GM19240 (cell line): ENCODE measurements around the gene MAN2B2.

Experiments used
- DNase-seq: peaks from one replicate; pipeline ENCODE4 v3.0.0; 2011; ENCODE audit warnings: low spot score; ENCODE audit not compliant: insufficient read length

MAN2B2 gene

GRCh38 chr4:6546091-6546490, 28.9 kb upstream of the MAN2B2 start:
- no peak for DNase-seq

- DNase-seq, result peak; percentile 59
Observed at GRCh38 chr4:6546681-6547447, 28.1 kb upstream of the MAN2B2 start.

- DNase-seq, result no peak
Observed at GRCh38 chr4:6548201-6548881, 26.6 kb upstream of the MAN2B2 start.

- DNase-seq, result no peak
Observed at GRCh38 chr4:6548882-6549230, 26.1 kb upstream of the MAN2B2 start.

GRCh38 chr4:6549445-6549844, 25.5 kb upstream of the MAN2B2 start:
- DNase-seq, result no peak

GRCh38 chr4:6549890-6550620, 24.9 kb upstream of the MAN2B2 start:
- no peak for DNase-seq

- no peak for DNase-seq
Observed at GRCh38 chr4:6550821-6551220, 24.2 kb upstream of the MAN2B2 start.

GRCh38 chr4:6551660-6552059, 23.3 kb upstream of the MAN2B2 start:
- no peak for DNase-seq

GRCh38 chr4:6555519-6555918, 19.5 kb upstream of the MAN2B2 start:
- no peak for DNase-seq

GRCh38 chr4:6556263-6556662, 18.7 kb upstream of the MAN2B2 start:
- DNase-seq, result no peak

- no peak for DNase-seq
Observed at GRCh38 chr4:6557185-6557584, 17.8 kb upstream of the MAN2B2 start.

- DNase-seq, result no peak
Observed at GRCh38 chr4:6557856-6558255, 17.1 kb upstream of the MAN2B2 start.

GRCh38 chr4:6560416-6561172, 14.4 kb upstream of the MAN2B2 start:
- DNase-seq, result no peak

- no peak for DNase-seq
Observed at GRCh38 chr4:6561173-6561516, 13.8 kb upstream of the MAN2B2 start.

GRCh38 chr4:6561706-6562371, 13.2 kb upstream of the MAN2B2 start:
- DNase-seq, result no peak

- no peak for DNase-seq
Observed at GRCh38 chr4:6562931-6563901, 11.8 kb upstream of the MAN2B2 start.

- no peak for DNase-seq
Observed at GRCh38 chr4:6563935-6564645, 10.9 kb upstream of the MAN2B2 start.

GRCh38 chr4:6565691-6566390, 9.1 kb upstream of the MAN2B2 start:
- DNase-seq, result no peak
